Hepatocyte (in vitro differentiated cells): ENCODE data around the gene LPP. TPM values are rescaled to one million over a fixed set of nuclear protein-coding genes. Genes with fewer than 3 reads are reported as not detected.

Experiments used
- DNase-seq: peaks from one replicate; pipeline ENCODE4 v3.0.0-alpha.2; 2016; ENCODE audit warnings: low spot score
- H2AFZ ChIP-seq: fragments of 200-600 bp; sonication (generic); 2 replicates; pipeline ENCODE4 v1.6.0; 2016; ENCODE audit warnings: antibody characterized with exemption, mild to moderate bottlenecking
- H3K27ac ChIP-seq: fragments of 200-600 bp; sonication (generic); 2 replicates; pipeline ENCODE4 v1.5.1; 2016; ENCODE audit warnings: mild to moderate bottlenecking
- H3K27me3 ChIP-seq: fragments of 200-600 bp; sonication (generic); 2 replicates; pipeline ENCODE4 v1.6.1; 2016
- H3K36me3 ChIP-seq: fragments of 200-600 bp; sonication (generic); replicated peaks from 2 replicates; pipeline ENCODE4 v1.5.1; 2016; ENCODE audit warnings: low read depth; ENCODE audit not compliant: insufficient read depth
- H3K4me1 ChIP-seq: fragments of 200-600 bp; sonication (generic); 2 replicates; pipeline ENCODE4 v1.5.1; 2016; ENCODE audit warnings: mild to moderate bottlenecking, moderate library complexity; ENCODE audit not compliant: insufficient read depth
- H3K4me2 ChIP-seq: fragments of 200-600 bp; sonication (generic); 2 replicates; pipeline ENCODE4 v1.6.0; 2016
- H3K4me3 ChIP-seq: fragments of 200-600 bp; sonication (generic); 2 replicates; pipeline ENCODE4 v1.5.1; 2016; ENCODE audit warnings: mild to moderate bottlenecking
- H3K79me2 ChIP-seq: fragments of 200-600 bp; sonication (generic); 2 replicates; pipeline ENCODE4 v1.6.0; 2017; ENCODE audit warnings: mild to moderate bottlenecking
- H3K9me2 ChIP-seq: fragments of 200-600 bp; sonication (generic); replicated peaks from 2 replicates; pipeline ENCODE4 v1.6.0; 2017; ENCODE audit warnings: mild to moderate bottlenecking; ENCODE audit not compliant: insufficient read depth
- H3K9me3 ChIP-seq: fragments of 200-600 bp; sonication (generic); 2 replicates; pipeline ENCODE4 v1.5.1; 2016; ENCODE audit warnings: low read depth, mild to moderate bottlenecking
- H4K20me1 ChIP-seq: fragments of 200-600 bp; sonication (generic); 2 replicates; pipeline ENCODE4 v1.6.0; 2016; ENCODE audit warnings: mild to moderate bottlenecking; ENCODE audit not compliant: insufficient read depth, poor library complexity, severe bottlenecking
- EZH2 ChIP-seq: fragments of 200-600 bp; sonication (generic); IDR thresholded peaks from 2 replicates; pipeline ENCODE4 v1.6.1; 2016; ENCODE audit warnings: antibody characterized with exemption, mild to moderate bottlenecking, borderline replicate concordance
- EZH2phosphoT487 ChIP-seq: fragments of 200-600 bp; sonication (generic); IDR thresholded peaks from one replicate; pipeline ENCODE4 v1.6.1; 2018; ENCODE audit warnings: antibody characterized with exemption, mild to moderate bottlenecking, low read depth, moderate library complexity; ENCODE audit not compliant: unreplicated experiment, severe bottlenecking
- WGBS: methylation state at CpG from one replicate; pipeline ENCODE4 v1.1.6; 2016; ENCODE audit warnings: low lambda C conversion rate; ENCODE audit errors: missing lambda C conversion rate; 5-methylcytosine and 5-hydroxymethylcytosine counted together
- polyA plus RNA-seq: library from polyadenylated mRNA; unstranded; fragments of >200 nt; fragmentation: Nextera tagmentation; extraction: Ambion mirVana; gene quantifications from 2 replicates; pipeline ENCODE4 v1.2.1, GENCODE V29; 2016
- total RNA-seq: library from RNA; depleted of rRNA; stranded (reverse); fragments of >200 nt; gene quantifications from 2 replicates; pipeline ENCODE4 v1.2.3, GENCODE V29; 2014
- TF ChIP-seq, protein P1 (sequence below): fragments of 200-600 bp; sonication (generic); IDR thresholded peaks from 2 replicates; pipeline ENCODE4 v1.5.1; 2016; ENCODE audit warnings: antibody characterized with exemption, mild to moderate bottlenecking; ENCODE audit not compliant: poor library complexity

Gene LPP
- total and polyA plus RNA-seq, 2 experiments from 2014 or later, result 53.2 to 73.8 TPM

DNA sequence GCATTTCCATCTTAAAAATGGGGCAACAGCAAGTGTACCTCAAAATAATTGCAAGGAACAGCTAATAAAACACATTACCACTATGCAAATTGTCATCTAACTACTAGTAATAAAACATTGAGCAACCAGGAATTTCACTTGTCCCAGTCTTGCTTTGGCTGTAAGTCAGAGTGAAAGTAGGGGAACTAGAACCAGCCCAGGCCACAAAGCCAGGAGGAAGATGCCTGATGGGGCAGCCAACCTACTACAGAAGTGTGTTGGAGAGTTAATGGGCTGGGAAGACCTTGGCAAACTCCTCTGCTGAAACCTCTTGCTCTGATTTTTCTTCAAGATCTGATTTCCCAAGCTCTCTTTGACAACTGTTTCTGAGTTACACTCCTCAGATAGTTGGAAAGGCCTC lies 40.2 kb upstream of the LPP start:
- H3K9me3 ChIP-seq, result no peaks in the 10 kb centered on the region
- no peak overlapping the region for H2AFZ ChIP-seq
- H3K36me3 ChIP-seq, result no peaks in the 10 kb centered on the region
- no peaks in the 10 kb centered on the region for H3K27me3 ChIP-seq
- no peaks in the 10 kb centered on the region for H3K4me1 ChIP-seq
- H3K9me2 ChIP-seq, result no peaks in the 10 kb centered on the region
- H4K20me1 ChIP-seq, result no peaks in the 10 kb centered on the region
- TF ChIP-seq, protein P1, sequence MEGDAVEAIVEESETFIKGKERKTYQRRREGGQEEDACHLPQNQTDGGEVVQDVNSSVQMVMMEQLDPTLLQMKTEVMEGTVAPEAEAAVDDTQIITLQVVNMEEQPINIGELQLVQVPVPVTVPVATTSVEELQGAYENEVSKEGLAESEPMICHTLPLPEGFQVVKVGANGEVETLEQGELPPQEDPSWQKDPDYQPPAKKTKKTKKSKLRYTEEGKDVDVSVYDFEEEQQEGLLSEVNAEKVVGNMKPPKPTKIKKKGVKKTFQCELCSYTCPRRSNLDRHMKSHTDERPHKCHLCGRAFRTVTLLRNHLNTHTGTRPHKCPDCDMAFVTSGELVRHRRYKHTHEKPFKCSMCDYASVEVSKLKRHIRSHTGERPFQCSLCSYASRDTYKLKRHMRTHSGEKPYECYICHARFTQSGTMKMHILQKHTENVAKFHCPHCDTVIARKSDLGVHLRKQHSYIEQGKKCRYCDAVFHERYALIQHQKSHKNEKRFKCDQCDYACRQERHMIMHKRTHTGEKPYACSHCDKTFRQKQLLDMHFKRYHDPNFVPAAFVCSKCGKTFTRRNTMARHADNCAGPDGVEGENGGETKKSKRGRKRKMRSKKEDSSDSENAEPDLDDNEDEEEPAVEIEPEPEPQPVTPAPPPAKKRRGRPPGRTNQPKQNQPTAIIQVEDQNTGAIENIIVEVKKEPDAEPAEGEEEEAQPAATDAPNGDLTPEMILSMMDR, result no peak
- no peak for TF ChIP-seq EZH2phosphoT487
- no peak for TF ChIP-seq EZH2
- no peaks in the 10 kb centered on the region for H3K79me2 ChIP-seq
- no peak overlapping the region for H3K4me3 ChIP-seq
- no peak for DNase-seq
- H3K4me2 ChIP-seq, result no peak overlapping the region
- H3K27ac ChIP-seq, result no peak overlapping the region

DNA sequence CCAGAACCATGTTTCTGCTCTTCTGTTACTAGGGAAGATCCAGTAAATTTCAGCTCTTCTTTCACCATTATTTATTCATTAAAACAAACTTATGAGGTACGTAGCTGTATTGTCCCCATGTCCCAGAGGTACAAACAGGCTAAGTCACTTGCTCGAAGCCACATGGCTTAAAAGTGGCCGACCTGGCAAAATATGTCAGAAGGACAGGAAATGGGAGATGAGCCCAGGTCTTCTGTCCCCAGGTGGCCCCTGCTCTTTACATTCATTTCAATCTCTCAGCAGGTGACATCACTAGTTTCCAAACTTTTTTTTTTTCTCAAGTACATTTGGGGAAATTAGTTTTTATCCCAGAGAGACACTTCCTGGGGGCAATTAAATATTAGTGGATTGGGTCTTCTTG lies 34.1 kb upstream of the LPP start:
- Histone ChIP-seq H3K9me3 (no peaks in the 10 kb centered on the region), H3K36me3 (no peaks in the 10 kb centered on the region), H4K20me1 (no peaks in the 10 kb centered on the region), H3K4me1 (peaks cover 24% of the 10 kb centered on the region), H2AFZ (no peak overlapping the region), H3K27ac (no peak overlapping the region), H3K9me2 (no peaks in the 10 kb centered on the region), H3K27me3 (no peaks in the 10 kb centered on the region), H3K4me2 (no peak overlapping the region), H3K79me2 (no peaks in the 10 kb centered on the region), H3K4me3 (no peak overlapping the region)
- DNase-seq, result no peak
- TF ChIP-seq, protein P1, result no peak
- TF ChIP-seq EZH2phosphoT487, result no peak
- TF ChIP-seq EZH2, result no peak
- WGBS, result 82% methylated on average over 3 of the region's 3 CpGs

GRCh38 chr3:188122571-188123169 lies 31.3 kb upstream of the LPP start:
- Histone ChIP-seq H3K27ac (peak overlapping the region; percentile 89), H3K27me3 (no peaks in the 10 kb centered on the region), H3K79me2 (no peaks in the 10 kb centered on the region), H3K9me3 (no peaks in the 10 kb centered on the region), H3K9me2 (no peaks in the 10 kb centered on the region), H3K4me3 (no peak overlapping the region), H3K36me3 (no peaks in the 10 kb centered on the region), H2AFZ (no peak overlapping the region), H3K4me1 (peaks cover 26% of the 10 kb centered on the region), H3K4me2 (peak overlapping the region; percentile 48), H4K20me1 (no peaks in the 10 kb centered on the region)
- no peak for TF ChIP-seq EZH2phosphoT487
- TF ChIP-seq EZH2, result no peak
- TF ChIP-seq, protein P1, result no peak
- 85% methylated on average over 4 of the region's 4 CpGs for WGBS
- no peak for DNase-seq
